H1 (cell line): Measurements from ENCODE around the gene TNS3. TPM values are rescaled to one million over a fixed set of nuclear protein-coding genes. Genes with fewer than 3 reads are reported as not detected.

Experiments
- CTCF ChIA-PET: fragments of 300-600 bp; sonication (Branson Sonifier 250); formaldehyde crosslinking; loops from one replicate; lab custom pipeline; 2021; ENCODE audit not compliant: partially characterized antibody; lab: Charles Lee
- POLR2A ChIA-PET: fragments of 300-600 bp; sonication (Branson Sonifier 250); formaldehyde crosslinking; loops from one replicate; lab custom pipeline; 2021; ENCODE audit warnings: inconsistent platforms; ENCODE audit not compliant: partially characterized antibody; lab: Charles Lee
- DNase-seq, 2 experiments: peaks; one replicate each; pipeline versions ENCODE4 v3.0.0 to v3.0.0-alpha.2; 2010 to 2022; ENCODE audit warnings: low spot score in 2 of 2, low read depth in 1 of 2, mixed read lengths in 1 of 2
- FAIRE-seq: peaks from 2 replicates; lab custom pipeline; 2011; peaks lifted over from hg19 to GRCh38; lab: Jason Lieb, UNC
- H2AFZ ChIP-seq: 2 replicates; pipeline ENCODE4 v1.8.1; 2012; ENCODE audit warnings: low read length, inconsistent platforms
- H2AK5ac ChIP-seq: 2 replicates; pipeline ENCODE4 v1.6.1; 2013; ENCODE audit warnings: low read depth, low read length
- H2BK120ac ChIP-seq: replicated peaks from 2 replicates; pipeline ENCODE3; 2013; ENCODE audit warnings: low read depth, low read length, inconsistent platforms
- H2BK12ac ChIP-seq: 2 replicates; pipeline ENCODE4 v1.6.1; 2013; ENCODE audit warnings: low read depth, low read length
- H2BK15ac ChIP-seq: 2 replicates; pipeline ENCODE4 v1.6.1; 2013; ENCODE audit warnings: low read length
- H2BK20ac ChIP-seq: 2 replicates; pipeline ENCODE4 v1.6.1; 2013; ENCODE audit warnings: low read length
- H2BK5ac ChIP-seq: 2 replicates; pipeline ENCODE4 v1.6.1; 2013; ENCODE audit warnings: low read depth, low read length
- H3K14ac ChIP-seq: 2 replicates; pipeline ENCODE4 v1.6.1; 2013; ENCODE audit warnings: inconsistent platforms; ENCODE audit not compliant: insufficient read length
- H3K18ac ChIP-seq: 2 replicates; pipeline ENCODE4 v1.6.1; 2013; ENCODE audit warnings: low read length; ENCODE audit errors: extremely low read depth
- H3K23ac ChIP-seq: 2 replicates; pipeline ENCODE4 v1.6.1; 2013; ENCODE audit warnings: inconsistent platforms; ENCODE audit not compliant: insufficient read length
- H3K23me2 ChIP-seq: 2 replicates; pipeline ENCODE4 v1.6.1; 2013; ENCODE audit warnings: low read depth, low read length
- H3K27ac ChIP-seq: 2 replicates; pipeline ENCODE4 v1.6.1; 2011; ENCODE audit warnings: low read depth, low read length, inconsistent platforms
- H3K27me3 ChIP-seq, 4 experiments: replicated peaks in 1 of 4; 1 replicate in 1 of 4; 2 replicates in 3 of 4; pipeline versions ENCODE4 v1.6.1 to v1.8.1; 2011 to 2013; ENCODE audit warnings: low read length in 3 of 4, mild to moderate bottlenecking in 3 of 4, inconsistent platforms in 2 of 4, mixed read lengths in 2 of 4, moderate library complexity in 1 of 4; ENCODE audit not compliant: control insufficient read depth in 3 of 4, insufficient read depth in 3 of 4; ENCODE audit errors: extremely low read depth in 1 of 4
- H3K36me3 ChIP-seq, 4 experiments: 2 replicates each; pipeline versions ENCODE4 v1.6.1 to v1.8.1; 2011 to 2013; ENCODE audit warnings: mild to moderate bottlenecking in 4 of 4, low read length in 3 of 4, moderate library complexity in 2 of 4, control low read depth in 1 of 4, inconsistent platforms in 1 of 4; ENCODE audit not compliant: insufficient read depth in 4 of 4, control insufficient read depth in 2 of 4
- H3K4ac ChIP-seq: replicated peaks from 2 replicates; pipeline ENCODE3; 2013; ENCODE audit warnings: low read length, low read depth, mixed read lengths, inconsistent platforms; ENCODE audit not compliant: insufficient read length
- H3K4me1 ChIP-seq, 4 experiments: replicated peaks in 1 of 4; 1 replicate in 1 of 4; 2 replicates in 3 of 4; pipeline versions ENCODE4 v1.6.1 to v1.8.1; 2011 to 2013; ENCODE audit warnings: low read length in 3 of 4, inconsistent platforms in 2 of 4, mixed read lengths in 1 of 4; ENCODE audit not compliant: insufficient read depth in 4 of 4, control insufficient read depth in 3 of 4
- H3K4me2 ChIP-seq, 2 experiments: 2 replicates each; pipeline versions ENCODE4 v1.6.1 to v1.8.1; 2011 to 2013; ENCODE audit warnings: low read depth in 2 of 2, low read length in 2 of 2, control low read depth in 1 of 2, inconsistent platforms in 1 of 2, mild to moderate bottlenecking in 1 of 2; ENCODE audit not compliant: insufficient read depth in 1 of 2
- H3K4me3 ChIP-seq, 4 experiments: fragments of 200-600, 300-600 bp in 1 of 4; sonication (generic), shearing (Covaris generic), sonication (Bioruptor Twin) in 1 of 4; 2 replicates each; pipeline versions ENCODE4 v1.5.1 to v1.8.1; 2011 to 2016; ENCODE audit warnings: low read length in 4 of 4, low read depth in 3 of 4, control low read depth in 2 of 4, inconsistent platforms in 2 of 4, mild to moderate bottlenecking in 2 of 4, mixed read lengths in 1 of 4, moderate library complexity in 1 of 4; ENCODE audit not compliant: insufficient read depth in 2 of 4; ENCODE audit errors: extremely low read depth in 1 of 4
- H3K56ac ChIP-seq: replicated peaks from 2 replicates; pipeline ENCODE3; 2013; ENCODE audit warnings: low read depth, mild to moderate bottlenecking, mixed read lengths, low read length, inconsistent platforms; ENCODE audit not compliant: insufficient read length
- H3K79me1 ChIP-seq: 2 replicates; pipeline ENCODE4 v1.6.1; 2013; ENCODE audit warnings: low read depth, low read length, control low read depth
- H3K79me2 ChIP-seq, 2 experiments: 2 replicates each; pipeline versions ENCODE4 v1.6.1 to v1.8.1; 2012 to 2013; ENCODE audit warnings: low read length in 2 of 2, mild to moderate bottlenecking in 2 of 2, inconsistent platforms in 1 of 2; ENCODE audit not compliant: insufficient read depth in 2 of 2, control insufficient read depth in 1 of 2
- H3K9ac ChIP-seq, 4 experiments: replicated peaks in 1 of 4; 1 replicate in 1 of 4; 2 replicates in 3 of 4; pipeline versions ENCODE4 v1.6.1 to v1.8.1; 2011 to 2013; ENCODE audit warnings: low read depth in 3 of 4, low read length in 3 of 4, control low read depth in 2 of 4, mild to moderate bottlenecking in 2 of 4, moderate library complexity in 2 of 4, inconsistent platforms in 1 of 4; ENCODE audit errors: extremely low read depth in 1 of 4
- H3K9me3 ChIP-seq, 2 experiments: 2 replicates each; pipeline versions ENCODE4 v1.6.1 to v1.8.1; 2012 to 2013; ENCODE audit warnings: mild to moderate bottlenecking in 2 of 2, moderate library complexity in 2 of 2, control low read depth in 1 of 2, inconsistent platforms in 1 of 2, low read depth in 1 of 2, low read length in 1 of 2, mixed read lengths in 1 of 2; ENCODE audit not compliant: insufficient read depth in 2 of 2
- H4K20me1 ChIP-seq, 2 experiments: replicated peaks in 1 of 2; 2 replicates each; pipeline versions ENCODE3 to v1.8.1; 2011 to 2013; ENCODE audit warnings: inconsistent platforms in 2 of 2, low read length in 2 of 2, mild to moderate bottlenecking in 1 of 2; ENCODE audit not compliant: insufficient read depth in 2 of 2, control insufficient read depth in 1 of 2
- H4K5ac ChIP-seq: 2 replicates; pipeline ENCODE4 v1.6.1; 2013; ENCODE audit warnings: low read length, low read depth, mixed read lengths, inconsistent platforms; ENCODE audit not compliant: insufficient read length
- H4K8ac ChIP-seq: 2 replicates; pipeline ENCODE4 v1.8.0; 2013; ENCODE audit warnings: mild to moderate bottlenecking, moderate library complexity, low read length, inconsistent platforms; ENCODE audit not compliant: insufficient read depth; ENCODE audit errors: extremely low read depth
- H4K91ac ChIP-seq: replicated peaks from 2 replicates; pipeline ENCODE3; 2013; ENCODE audit warnings: low read length, mixed read lengths, inconsistent platforms; ENCODE audit not compliant: insufficient read length
- ASH2L ChIP-seq: fragments of 200-600, 300-600 bp; sonication (generic); IDR thresholded peaks from one replicate; pipeline ENCODE4 v1.7.1; 2017; ENCODE audit warnings: low read length
- CEBPB ChIP-seq: IDR thresholded peaks from 2 replicates; pipeline ENCODE4 v1.6.1; 2012; ENCODE audit warnings: low read depth, low read length
- CHD2 ChIP-seq: IDR thresholded peaks from 2 replicates; pipeline ENCODE4 v1.6.1; 2012; ENCODE audit warnings: low read length, improper control_type of control experiment
- EGR1 ChIP-seq: IDR thresholded peaks from 2 replicates; pipeline ENCODE4 v1.6.1; 2011; ENCODE audit warnings: low read depth, low read length, borderline replicate concordance
- EP300 ChIP-seq, 2 experiments: IDR thresholded peaks; 1 replicate in 1 of 2; 2 replicates in 1 of 2; pipeline ENCODE4 v1.6.1; 2011 to 2012; ENCODE audit warnings: low read depth in 2 of 2, low read length in 2 of 2, mild to moderate bottlenecking in 2 of 2, borderline replicate concordance in 1 of 2, inconsistent platforms in 1 of 2, moderate library complexity in 1 of 2
- MAX ChIP-seq: IDR thresholded peaks from 2 replicates; pipeline ENCODE4 v1.6.1; 2012; ENCODE audit warnings: inconsistent platforms
- POLR2A ChIP-seq, 2 experiments: IDR thresholded peaks; 1 replicate in 1 of 2; 2 replicates in 1 of 2; pipeline ENCODE4 v1.6.1; 2011; ENCODE audit warnings: low read depth in 2 of 2, low read length in 2 of 2, mild to moderate bottlenecking in 2 of 2; ENCODE audit errors: control extremely low read depth in 1 of 2
- POU5F1 ChIP-seq: IDR thresholded peaks from 2 replicates; pipeline ENCODE4 v1.6.1; 2011; ENCODE audit warnings: low read depth, mild to moderate bottlenecking, low read length, moderate library complexity
- RAD21 ChIP-seq, 2 experiments: IDR thresholded peaks in 1 of 2; conservative IDR thresholded peaks in 1 of 2; 2 replicates each; pipeline ENCODE4 v1.6.1; 2011; ENCODE audit warnings: low read depth in 2 of 2, low read length in 2 of 2, improper control_type of control experiment in 1 of 2, inconsistent platforms in 1 of 2, mild to moderate bottlenecking in 1 of 2, moderate library complexity in 1 of 2
- RFX5 ChIP-seq: IDR thresholded peaks from 2 replicates; pipeline ENCODE4 v1.6.1; 2011; ENCODE audit warnings: low read depth, low read length, improper control_type of control experiment, borderline replicate concordance
- SAP30 ChIP-seq: fragments of 300-600 bp; sonication (generic); IDR thresholded peaks from 2 replicates; pipeline ENCODE4 v1.7.1; 2012; ENCODE audit warnings: low read length, moderate library complexity, mild to moderate bottlenecking, inconsistent platforms; ENCODE audit not compliant: insufficient read depth, insufficient replicate concordance
- SIN3A ChIP-seq, 2 experiments: IDR thresholded peaks in 1 of 2; conservative IDR thresholded peaks in 1 of 2; 2 replicates each; pipeline ENCODE4 v1.6.1; 2011 to 2012; ENCODE audit warnings: low read length in 2 of 2, improper control_type of control experiment in 1 of 2, low read depth in 1 of 2, mild to moderate bottlenecking in 1 of 2
- SUZ12 ChIP-seq: fragments of 200-600 bp; sonication (generic); IDR thresholded peaks from 2 replicates; pipeline ENCODE4 v1.6.1; 2012; ENCODE audit warnings: mild to moderate bottlenecking, inconsistent platforms, low read length, moderate library complexity, mixed read lengths
- WGBS, 2 experiments: shearing (Covaris generic) in 1 of 2; methylation state at CpG; one replicate each; pipeline versions ENCODE4 v1.1.6 to v1.1.7; 2013 to 2015; ENCODE audit warnings: low lambda C conversion rate in 2 of 2, mixed read lengths in 2 of 2, inconsistent platforms in 1 of 2, low coverage in 1 of 2, missing lambda C conversion rate in 1 of 2; ENCODE audit not compliant: insufficient replicate concordance in 2 of 2, insufficient coverage in 1 of 2, insufficient read length in 1 of 2; ENCODE audit errors: extremely low coverage in 1 of 2, missing lambda C conversion rate in 1 of 2; 5-methylcytosine and 5-hydroxymethylcytosine counted together
- polyA plus RNA-seq, 7 experiments: library from polyadenylated mRNA; depleted of rRNA in 3 of 7; stranded (reverse) in 5 of 7; unstranded in 2 of 7; fragments of >200 nt in 5 of 7; fragments of 200-250 nt in 2 of 7; gene quantifications; 1 replicate in 5 of 7; 2 replicates in 1 of 7; 4 replicates in 1 of 7; pipeline versions ENCODE4 v1.2.1 to v1.2.3, GENCODE V29; 2011 to 2013; ENCODE audit warnings: missing spikeins in 2 of 7, mixed read lengths in 2 of 7
- total RNA-seq: library from RNA; stranded (reverse); fragmentation: NEBNext Ultra II Directional; extraction: Animal tissue kit (Norgen Biotek cat#: 25700); gene quantifications from 2 replicates; pipeline ENCODE4 v1.2.1, GENCODE V29; 2021

TNS3 gene
- total and polyA plus RNA-seq, 2 of the 8 experiments (the other 6 are each of a cell fraction or from before 2014, with no cell fraction given): 11.9 to 24.2 TPM

GRCh38 chr7:47252675-47253074 is 329.2 kb downstream of the TNS3 start:
- Histone ChIP-seq H3K79me1 (no peaks in the 10 kb centered on the region), H3K56ac (no peak overlapping the region), H3K14ac (no peak overlapping the region), H3K4ac (no peak overlapping the region), H4K5ac (no peak overlapping the region), H3K27me3 (peaks cover 0 to 10% (median 8%) of the 10 kb centered on the region in 4 experiments; a peak in 5 of 7 replicates), H3K79me2 (no peaks in the 10 kb centered on the region), H4K91ac (no peak overlapping the region), H2BK120ac (no peak overlapping the region), H3K9ac (no peak overlapping the region), H3K36me3 (no peaks in the 10 kb centered on the region), H3K27ac (no peak overlapping the region), H4K20me1 (no peaks in the 10 kb centered on the region), H2BK12ac (no peak overlapping the region), H3K4me3 (no peak overlapping the region), H3K23me2 (peaks cover 7% of the 10 kb centered on the region; the same call in 1 of the 2 replicates), H4K8ac (no peak overlapping the region), H2AFZ (no peak overlapping the region), H3K23ac (no peak overlapping the region), H3K18ac (no peak overlapping the region), H2BK20ac (no peak overlapping the region), H3K4me2 (no peak overlapping the region), H2BK5ac (no peak overlapping the region), H3K9me3 (no peaks in the 10 kb centered on the region), H2AK5ac (no peak overlapping the region), H2BK15ac (no peak overlapping the region), H3K4me1 (peaks cover 4 to 5% (median 4%) of the 10 kb centered on the region in 4 experiments)
- DNase-seq: no peak
- ChIA-PET POLR2A (no interaction called here), CTCF (interaction anchor here (1.3 to 1.9 kb wide), 4 partner anchors 13 to 57 kb away, joined by 3 to 11 read pairs (median 4); no protein-coding TSS in a partner anchor)
- FAIRE-seq: no peak
- WGBS, 2 experiments: 94% methylated on average over 5 of the region's 5 CpGs; no CpG with 5 or more reads in 1 of the 2 experiments
- TF ChIP-seq SUZ12 (no peak), SAP30 (no peak), MAX (no peak), RAD21 (IDR thresholded peaks at IDR 0.05 in 1 of 2, conservative IDR thresholded peaks at IDR 0.05 in 1 of 2; ENCODE audit: low read depth in 2 of 2, low read length in 2 of 2) (no peak), SIN3A (conservative IDR thresholded peaks at IDR 0.05 in 1 of 2, IDR thresholded peaks at IDR 0.05 in 1 of 2; ENCODE audit: low read depth in 1 of 2, low read length in 2 of 2) (no peak), EGR1 (no peak), CHD2 (no peak), RFX5 (no peak), EP300 (IDR thresholded peaks at IDR 0.05; ENCODE audit: borderline replicate concordance in 1 of 2, low read depth in 2 of 2, low read length in 2 of 2) (no peak), CEBPB (no peak), POLR2A (IDR thresholded peaks at IDR 0.05; ENCODE audit: control extremely low read depth in 1 of 2, low read depth in 2 of 2, low read length in 2 of 2) (no peak), ASH2L (no peak), POU5F1 (no peak)
